Mucosa of rectum (tissue), 2 donors: ENCODE measurements around the gene GALNT9.

Source experiments
- H3K27ac ChIP-seq, 2 donors: one replicate each; pipeline ENCODE4 v1.7.0; 2013; ENCODE audit warnings: inconsistent platforms in 2 of 2, low read depth in 2 of 2, low read length in 2 of 2
- H3K27me3 ChIP-seq, 2 donors: one replicate each; pipeline ENCODE4 v1.7.0; 2013; ENCODE audit warnings: low read length in 2 of 2; ENCODE audit not compliant: control insufficient read depth in 2 of 2, insufficient read depth in 2 of 2
- H3K36me3 ChIP-seq, 2 donors: one replicate each; pipeline ENCODE4 v1.7.0; 2013; ENCODE audit warnings: low read length in 2 of 2; ENCODE audit not compliant: control insufficient read depth in 2 of 2, insufficient read depth in 2 of 2
- H3K4me1 ChIP-seq, 2 donors: one replicate each; pipeline ENCODE4 v1.7.0; 2013; ENCODE audit warnings: low read length in 2 of 2, mild to moderate bottlenecking in 1 of 2; ENCODE audit not compliant: control insufficient read depth in 2 of 2, insufficient read depth in 2 of 2
- H3K4me3 ChIP-seq, 2 donors: one replicate each; pipeline ENCODE4 v1.7.0; 2013; ENCODE audit warnings: low read length in 2 of 2
- H3K9ac ChIP-seq, 2 donors: one replicate each; pipeline ENCODE4 v1.7.0; 2013; ENCODE audit warnings: low read length in 2 of 2, low read depth in 1 of 2, mild to moderate bottlenecking in 1 of 2
- H3K9me3 ChIP-seq, 2 donors: one replicate each; pipeline ENCODE4 v1.7.0; 2013; ENCODE audit warnings: low read length in 2 of 2; ENCODE audit not compliant: control insufficient read depth in 2 of 2
- donor health status: healthy.
- donor health status: Normal muscosa, but diverticular disease.

The GALNT9 gene

DNA sequence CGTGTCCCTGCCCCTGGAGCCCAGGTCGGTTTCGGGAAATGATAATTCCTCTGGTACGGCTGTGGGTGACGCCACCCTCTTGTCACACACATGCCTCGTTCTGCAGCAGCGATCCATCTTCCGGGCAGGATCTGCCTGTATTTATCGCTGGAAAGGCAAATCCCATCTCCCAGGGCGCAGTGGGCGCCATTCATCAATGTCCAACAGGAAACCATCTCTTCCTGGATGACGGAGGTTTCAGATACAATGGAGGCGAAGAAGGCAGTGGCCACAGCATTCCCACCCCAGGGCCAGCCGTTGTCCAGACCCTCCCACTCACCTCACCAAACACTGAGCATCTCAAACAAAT, 110.9 kb downstream of the GALNT9 start:
- no peak overlapping the region for H3K9ac ChIP-seq
- no peaks in the 10 kb centered on the region for H3K4me1 ChIP-seq
- peaks cover 0 to 11% of the 10 kb centered on the region in 2 donors for H3K27me3 ChIP-seq
- H3K4me3 ChIP-seq, result no peak overlapping the region
- no peaks in the 10 kb centered on the region for H3K36me3 ChIP-seq
- H3K27ac ChIP-seq, result no peak overlapping the region
- H3K9me3 ChIP-seq, result no peaks in the 10 kb centered on the region

DNA sequence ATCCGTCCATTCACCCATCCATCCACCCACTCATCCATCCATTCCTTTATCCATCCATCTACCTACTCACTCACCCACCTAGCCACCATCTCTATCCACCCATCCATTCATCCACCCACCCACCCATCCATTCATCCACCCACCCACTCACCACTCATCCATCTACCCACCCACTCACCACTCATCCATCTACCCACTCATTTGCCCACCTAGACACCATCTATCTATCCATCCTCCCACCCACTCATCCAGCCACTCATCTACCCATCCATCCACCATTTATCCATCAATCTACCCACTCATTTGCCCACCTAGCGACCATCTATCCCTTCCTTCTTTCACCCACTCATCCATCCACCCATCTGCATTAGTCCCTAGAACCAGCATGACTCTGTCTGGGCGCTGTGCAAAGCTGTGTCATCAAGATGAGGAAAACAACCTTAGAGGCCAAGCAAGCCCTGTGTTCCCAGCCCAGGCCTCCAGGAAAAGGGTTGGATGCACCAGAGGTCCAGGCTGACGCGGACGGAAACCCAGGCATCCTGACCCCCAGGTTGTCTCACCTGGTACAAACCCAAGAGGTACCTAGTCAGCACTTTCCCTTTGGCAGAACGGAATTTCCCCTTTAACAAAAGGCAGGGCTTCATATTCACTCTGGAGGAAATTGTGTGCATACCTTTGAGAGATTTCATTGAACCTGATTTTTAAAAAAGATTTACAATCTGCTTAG, 111.4 kb downstream of the GALNT9 start:
- no peak overlapping the region for H3K9ac ChIP-seq
- H3K27me3 ChIP-seq, result peaks cover 0 to 11% of the 10 kb centered on the region in 2 donors
- no peaks in the 10 kb centered on the region for H3K9me3 ChIP-seq
- no peaks in the 10 kb centered on the region for H3K36me3 ChIP-seq
- H3K4me3 ChIP-seq, result no peak overlapping the region
- H3K4me1 ChIP-seq, result no peaks in the 10 kb centered on the region
- no peak overlapping the region for H3K27ac ChIP-seq

DNA sequence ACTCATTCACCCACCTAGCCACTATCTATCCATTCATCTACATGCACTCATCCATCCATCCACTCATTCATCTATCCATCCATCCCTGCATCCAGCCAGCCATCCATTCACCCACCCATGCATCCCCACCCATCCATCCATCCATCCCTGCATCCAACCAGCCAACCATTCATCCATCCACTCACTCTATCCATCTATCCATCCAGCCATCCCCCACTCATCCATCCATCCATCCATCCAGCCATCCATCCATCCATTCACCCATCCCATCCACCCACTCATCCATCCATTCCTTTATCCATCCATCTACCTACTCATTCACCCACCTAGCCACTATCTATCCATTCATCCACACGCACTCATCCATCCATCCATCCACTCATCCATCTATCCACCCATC, 112.0 kb downstream of the GALNT9 start:
- Histone ChIP-seq H3K27me3 (peaks cover 0 to 11% of the 10 kb centered on the region in 2 donors), H3K4me3 (no peak overlapping the region), H3K36me3 (no peaks in the 10 kb centered on the region), H3K4me1 (no peaks in the 10 kb centered on the region), H3K9ac (no peak overlapping the region), H3K27ac (no peak overlapping the region), H3K9me3 (no peaks in the 10 kb centered on the region)

DNA sequence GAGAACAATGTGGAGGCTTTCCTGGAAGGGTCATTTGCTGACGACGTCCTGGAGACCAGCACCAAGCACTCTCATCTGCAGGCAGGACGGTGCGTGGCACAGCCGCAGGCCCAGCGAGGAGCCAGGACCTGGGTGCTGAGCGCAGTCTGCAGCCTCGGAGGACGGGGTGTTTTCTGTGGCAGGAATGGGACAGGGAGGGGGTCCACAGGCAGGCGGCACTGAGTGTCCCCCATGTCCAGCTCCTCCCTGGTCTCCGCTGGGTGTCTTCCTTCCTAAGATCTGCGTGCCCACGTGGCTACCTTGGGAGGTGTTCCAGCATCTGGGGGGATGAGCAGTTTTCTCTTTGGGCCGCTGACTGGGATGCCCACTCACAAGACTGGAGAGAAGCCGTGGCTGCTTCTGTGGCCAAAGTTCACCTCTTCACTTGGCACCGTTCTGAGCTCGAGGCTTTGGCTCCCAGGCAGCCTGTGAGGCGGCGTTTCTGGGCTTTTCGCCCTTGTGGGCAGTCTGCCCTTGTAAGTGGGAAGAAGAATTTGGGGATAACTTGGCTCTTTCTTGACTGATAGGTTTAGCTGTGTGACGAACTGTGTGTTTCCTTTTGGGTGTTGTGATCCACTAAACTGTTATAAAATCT, 112.9 kb downstream of the GALNT9 start:
- Histone ChIP-seq H3K4me3 (no peak overlapping the region), H3K9me3 (no peaks in the 10 kb centered on the region), H3K27ac (no peak overlapping the region), H3K27me3 (peaks cover 0 to 11% of the 10 kb centered on the region in 2 donors), H3K36me3 (no peaks in the 10 kb centered on the region), H3K9ac (no peak overlapping the region), H3K4me1 (no peaks in the 10 kb centered on the region)

DNA sequence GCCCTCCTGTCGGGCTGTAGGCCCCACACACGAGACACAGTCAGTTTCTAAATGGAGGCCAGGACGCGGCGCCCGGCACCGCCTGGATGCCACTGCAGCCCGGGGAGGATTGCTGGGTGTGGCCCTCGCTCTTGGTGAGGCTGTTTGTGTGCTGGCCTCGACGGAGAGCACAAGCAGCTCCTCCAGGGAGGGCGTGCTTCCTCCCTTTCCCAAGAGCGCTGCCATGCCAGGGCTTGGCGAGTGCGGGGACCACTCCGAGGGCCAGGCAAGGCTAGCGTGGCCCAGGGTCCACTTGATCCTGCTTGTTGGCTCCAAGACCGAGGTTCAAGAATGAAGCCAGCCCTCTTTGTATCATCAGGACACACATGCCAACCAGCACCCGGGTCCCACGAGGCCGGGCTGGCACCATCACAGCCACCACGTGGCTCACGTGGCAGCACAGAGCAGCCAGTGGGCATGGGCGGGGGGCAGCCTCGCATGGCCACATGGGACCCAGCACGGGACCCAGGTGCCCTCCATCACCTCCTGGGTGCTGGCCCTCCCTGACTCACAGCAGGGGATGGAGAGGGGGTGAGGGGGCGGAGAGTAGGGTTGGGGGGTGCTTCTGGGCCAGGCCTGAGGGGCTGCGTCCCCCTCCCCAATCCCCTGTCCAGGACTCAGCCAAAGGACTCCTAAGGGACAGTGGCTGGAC, 113.9 kb downstream of the GALNT9 start:
- H3K9me3 ChIP-seq, result no peaks in the 10 kb centered on the region
- no peaks in the 10 kb centered on the region for H3K36me3 ChIP-seq
- peaks cover 0 to 11% of the 10 kb centered on the region in 2 donors for H3K27me3 ChIP-seq
- no peak overlapping the region for H3K4me3 ChIP-seq
- no peak overlapping the region for H3K27ac ChIP-seq
- no peaks in the 10 kb centered on the region for H3K4me1 ChIP-seq
- H3K9ac ChIP-seq, result no peak overlapping the region

DNA sequence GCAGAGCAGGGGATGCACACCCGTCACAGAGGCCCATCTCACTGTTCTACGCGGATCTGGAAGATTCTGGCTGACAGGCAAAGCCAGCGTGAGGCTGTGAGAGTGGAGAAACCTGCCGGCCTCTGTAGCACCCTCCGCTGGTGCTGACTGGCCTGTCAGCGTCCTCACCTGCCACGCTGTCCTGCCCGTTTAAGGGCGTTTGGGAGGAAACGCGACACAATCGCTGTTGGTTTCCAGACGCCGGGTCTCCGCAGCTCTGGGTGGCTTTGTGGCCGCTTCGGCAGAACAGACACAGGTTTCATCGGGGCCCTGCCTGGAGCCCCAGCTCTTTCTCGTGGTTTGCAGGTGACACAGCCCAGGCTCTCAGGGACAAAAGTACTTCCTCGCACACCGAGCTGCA, 114.5 kb downstream of the GALNT9 start:
- Histone ChIP-seq H3K27ac (no peak overlapping the region), H3K9me3 (no peaks in the 10 kb centered on the region), H3K4me3 (no peak overlapping the region), H3K36me3 (no peaks in the 10 kb centered on the region), H3K9ac (no peak overlapping the region), H3K4me1 (no peaks in the 10 kb centered on the region), H3K27me3 (peaks cover 0 to 10% of the 10 kb centered on the region in 2 donors)

DNA sequence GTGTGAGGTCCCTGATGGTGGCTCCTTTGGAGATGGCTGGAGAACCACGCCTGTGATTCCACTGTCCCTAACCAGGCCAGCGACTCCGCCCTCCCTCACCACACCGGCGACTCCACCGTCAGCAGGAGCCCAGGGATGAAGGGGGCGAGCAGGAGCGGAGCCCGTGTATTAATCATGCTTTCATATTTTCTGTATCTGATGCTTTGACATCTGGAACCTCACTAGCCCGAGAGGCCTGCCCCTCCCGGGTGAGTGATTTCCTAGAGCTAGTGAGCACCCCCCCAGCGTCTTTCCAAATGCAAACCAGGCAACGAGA, 115.3 kb downstream of the GALNT9 start:
- H3K27me3 ChIP-seq, result peaks cover 0 to 5% of the 10 kb centered on the region in 2 donors
- no peaks in the 10 kb centered on the region for H3K36me3 ChIP-seq
- H3K9ac ChIP-seq, result no peak overlapping the region
- no peaks in the 10 kb centered on the region for H3K4me1 ChIP-seq
- H3K9me3 ChIP-seq, result no peaks in the 10 kb centered on the region
- no peak overlapping the region for H3K4me3 ChIP-seq
- H3K27ac ChIP-seq, result no peak overlapping the region

DNA sequence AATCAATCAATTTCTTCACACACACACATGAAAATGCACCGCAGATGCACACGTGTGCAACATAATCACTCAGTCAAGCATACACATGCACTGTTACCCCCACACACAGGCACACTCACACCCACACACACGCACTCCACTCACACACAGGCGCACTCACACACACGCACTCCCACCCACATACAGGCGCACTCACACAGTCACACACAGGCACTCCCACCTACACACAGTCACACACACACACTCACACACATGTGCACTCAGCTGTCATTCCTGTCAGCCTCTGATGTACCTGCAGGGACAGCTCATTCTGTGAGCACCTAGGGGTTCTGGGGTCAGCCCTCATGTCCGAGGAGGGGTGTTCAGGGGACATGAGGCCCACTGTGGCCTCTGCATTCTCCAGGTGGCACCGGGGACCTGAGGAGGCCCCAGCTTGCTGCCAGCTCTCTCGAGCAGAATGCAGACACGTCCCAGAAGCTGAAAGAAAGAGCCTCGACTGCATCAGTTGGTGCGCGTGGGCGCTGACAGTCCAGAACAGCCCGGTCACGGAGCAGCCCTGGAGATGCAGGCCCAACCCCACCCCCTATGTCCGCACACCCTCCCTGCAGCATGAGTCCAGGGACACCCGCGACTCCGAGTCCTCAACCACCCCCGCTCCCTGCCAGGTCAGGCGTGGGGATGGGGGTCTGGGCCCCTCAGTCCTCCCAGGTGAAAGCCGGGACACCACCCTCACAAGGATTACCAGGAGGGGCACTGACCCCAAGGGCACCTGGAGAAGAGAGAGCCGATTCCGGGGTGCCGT, 115.8 kb downstream of the GALNT9 start:
- H3K4me1 ChIP-seq, result no peaks in the 10 kb centered on the region
- H3K9ac ChIP-seq, result no peak overlapping the region
- H3K9me3 ChIP-seq, result no peaks in the 10 kb centered on the region
- no peaks in the 10 kb centered on the region for H3K36me3 ChIP-seq
- H3K27ac ChIP-seq, result no peak overlapping the region
- H3K4me3 ChIP-seq, result no peak overlapping the region
- peaks cover 0 to 2% of the 10 kb centered on the region in 2 donors for H3K27me3 ChIP-seq

DNA sequence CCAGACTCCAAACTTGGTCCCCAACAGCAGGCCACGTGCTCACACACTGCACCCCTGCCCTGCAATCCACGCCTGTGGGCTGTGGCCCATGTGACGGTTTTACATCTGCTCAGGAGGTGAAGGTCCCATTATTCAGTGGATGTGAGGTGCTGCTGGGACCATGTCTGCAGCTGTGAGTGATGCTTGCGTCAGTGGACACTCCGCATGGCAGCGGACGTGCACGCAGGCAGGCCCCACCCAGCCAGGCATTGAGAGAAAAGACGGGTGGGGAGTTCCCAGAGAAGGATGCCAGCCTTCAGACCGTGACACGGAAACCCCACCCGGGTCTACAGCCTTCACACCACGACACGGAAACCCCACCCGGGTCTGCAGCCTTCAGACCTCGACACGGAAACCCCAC, 117.6 kb downstream of the GALNT9 start:
- H3K27ac ChIP-seq, result no peak overlapping the region
- no peaks in the 10 kb centered on the region for H3K36me3 ChIP-seq
- no peaks in the 10 kb centered on the region for H3K27me3 ChIP-seq
- no peak overlapping the region for H3K9ac ChIP-seq
- H3K4me1 ChIP-seq, result no peaks in the 10 kb centered on the region
- H3K4me3 ChIP-seq, result no peak overlapping the region
- H3K9me3 ChIP-seq, result no peaks in the 10 kb centered on the region

DNA sequence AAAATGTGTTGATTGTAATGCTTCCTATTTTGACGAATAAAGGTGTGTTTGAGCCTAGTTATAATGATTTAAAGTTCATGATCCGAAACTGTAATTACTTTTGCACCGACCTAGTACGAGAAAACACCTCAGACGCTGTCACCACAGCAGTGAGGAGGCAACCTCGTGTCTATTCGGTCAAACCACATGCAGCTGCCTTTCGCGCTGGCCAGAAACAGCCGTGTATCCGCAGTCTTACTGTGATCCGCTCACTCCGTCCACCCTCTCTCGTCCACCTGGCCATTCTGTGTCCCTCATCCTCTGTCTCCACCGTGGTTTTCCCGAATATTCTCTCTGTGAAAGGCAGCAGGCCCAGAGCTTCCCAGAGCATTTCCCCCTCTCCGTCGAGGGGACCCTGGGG, 118.1 kb downstream of the GALNT9 start:
- Histone ChIP-seq H3K36me3 (no peaks in the 10 kb centered on the region), H3K9me3 (no peaks in the 10 kb centered on the region)

More for the DNA sequence above, 118.1 kb downstream of the GALNT9 start:
- no peaks in the 10 kb centered on the region for H3K27me3 ChIP-seq
- H3K4me1 ChIP-seq, result no peaks in the 10 kb centered on the region
- no peak overlapping the region for H3K27ac ChIP-seq
- H3K4me3 ChIP-seq, result no peak overlapping the region
- H3K9ac ChIP-seq, result no peak overlapping the region
